ENCODE results near the gene RAVER1.

GRCh38 chr19:10279737-10280442 lies 53.4 kb downstream of the RAVER1 start:
- TF ChIP-seq CTCF (conservative IDR thresholded peaks at IDR 0.05; ENCODE audit: low read depth, low read length) = no peak
- TF ChIP-seq EZH2phosphoT487 (IDR thresholded peaks at IDR 0.05; ENCODE audit: borderline replicate concordance, low read length) = no peak
- TF ChIP-seq EZH2 (IDR thresholded peaks at IDR 0.05; ENCODE audit: low read length, unreplicated experiment) = no peak
